HG03521 (cell line): ENCODE measurements around the gene DNALI1.

ENCODE experiments used
- ATAC-seq: cut with Tn5 transposase; IDR thresholded peaks from one replicate; pipeline ENCODE4 v1.9.1; 2021; ENCODE audit warnings: mild to moderate bottlenecking, moderate library complexity; ENCODE audit not compliant: unreplicated experiment

Gene DNALI1

GRCh38 chr1:37601441-37601840, 44.7 kb downstream of the DNALI1 start:
- ATAC-seq: no peak

GRCh38 chr1:37602750-37603694, 46.3 kb downstream of the DNALI1 start:
- ATAC-seq: no peak

- no peak for ATAC-seq
Observed at GRCh38 chr1:37605061-37605650, 48.4 kb downstream of the DNALI1 start.

GRCh38 chr1:37605806-37606474, 49.2 kb downstream of the DNALI1 start:
- ATAC-seq: no peak

GRCh38 chr1:37606481-37607263, 49.9 kb downstream of the DNALI1 start:
- no peak for ATAC-seq

- ATAC-seq: no peak
Observed at GRCh38 chr1:37609002-37609401, 52.3 kb downstream of the DNALI1 start.

GRCh38 chr1:37609994-37610393, 53.3 kb downstream of the DNALI1 start:
- ATAC-seq: no peak

- no peak for ATAC-seq
Observed at GRCh38 chr1:37612186-37612585, 55.4 kb downstream of the DNALI1 start.

- ATAC-seq: no peak
Observed at GRCh38 chr1:37614105-37614504, 57.4 kb downstream of the DNALI1 start.

- ATAC-seq: no peak
Observed at GRCh38 chr1:37616330-37616729, 59.6 kb downstream of the DNALI1 start.
